Eye (tissue), 1 donor: ENCODE results near the gene LRRC52.

Experiments used
- DNase-seq: peaks from one replicate; pipeline ENCODE4 v3.0.0-alpha.2; 2015

Gene LRRC52

DNA sequence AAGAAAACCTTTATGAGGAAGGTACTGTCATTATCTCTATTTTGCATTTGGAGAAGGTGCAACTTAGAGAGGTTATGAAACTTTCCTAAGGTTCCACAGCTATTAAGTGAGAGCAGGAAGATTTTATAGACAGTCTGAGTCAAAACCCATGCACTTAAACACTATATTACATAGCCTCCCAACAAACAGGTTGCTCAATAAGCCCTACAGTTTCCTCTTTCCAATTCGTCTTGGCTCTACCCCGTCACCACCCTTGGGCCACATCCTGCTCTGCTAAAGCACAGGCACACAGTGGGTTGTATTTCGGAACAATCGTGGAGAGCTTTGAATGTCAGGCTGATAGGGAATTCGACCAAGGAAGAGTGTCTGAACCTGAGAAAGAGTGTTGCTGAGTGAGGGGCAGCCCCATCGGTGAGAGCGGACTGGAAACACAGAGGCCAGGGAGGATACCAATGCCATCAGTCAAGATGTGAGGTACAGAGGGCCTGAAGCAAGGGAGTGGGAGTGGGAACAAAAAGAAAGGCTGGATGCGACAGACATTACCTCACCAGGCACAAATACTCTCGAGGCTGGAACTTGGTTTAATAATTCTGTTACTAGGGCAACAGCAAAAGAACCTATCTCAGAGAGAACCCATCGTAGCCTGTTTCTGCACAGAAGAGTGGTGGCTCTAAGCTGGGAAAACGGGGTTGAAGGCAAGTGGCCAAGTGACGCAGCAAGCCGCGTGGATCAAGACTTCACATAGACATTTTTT, 6.3 kb upstream of the LRRC52 start:
- DNase-seq, result no peak

DNA sequence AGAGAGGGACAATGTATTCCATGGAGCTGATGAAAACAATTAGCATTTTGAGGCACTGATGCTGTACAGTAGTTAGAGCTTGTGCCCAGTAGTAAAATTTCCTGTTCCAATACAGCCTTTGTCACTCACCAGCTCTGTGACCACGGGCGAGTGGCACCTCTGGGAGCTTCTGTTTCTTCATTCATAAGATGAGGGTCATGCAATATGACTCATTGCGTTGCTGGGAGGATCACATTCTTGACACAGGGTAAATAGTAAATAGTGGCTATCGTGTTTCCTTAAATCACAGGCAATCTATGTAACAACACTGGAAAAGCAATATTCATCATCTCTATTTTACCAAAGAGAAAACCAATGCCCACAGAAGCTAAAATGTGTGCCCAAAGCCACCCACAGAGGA, 4.5 kb upstream of the LRRC52 start:
- DNase-seq, result no peak

DNA sequence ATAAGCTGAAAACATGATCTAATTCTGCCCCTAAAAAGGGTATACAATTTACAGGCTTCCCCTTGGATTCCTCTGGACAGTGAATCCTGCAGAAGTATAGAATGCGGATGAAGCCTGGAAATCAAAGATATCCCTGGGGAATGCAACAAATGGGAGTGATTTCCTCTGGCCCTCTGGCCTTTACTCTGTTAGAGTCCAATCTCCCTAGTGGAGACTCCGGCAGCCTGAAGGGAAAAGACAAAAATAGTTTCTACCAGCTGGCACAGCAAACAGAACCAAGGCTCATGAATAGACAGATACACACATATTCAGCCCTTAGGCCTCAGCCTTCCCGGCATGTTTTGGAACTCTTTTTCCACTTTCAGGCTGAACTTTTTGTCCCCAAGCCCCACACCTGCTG, 3.9 kb upstream of the LRRC52 start:
- DNase-seq, result no peak

DNA sequence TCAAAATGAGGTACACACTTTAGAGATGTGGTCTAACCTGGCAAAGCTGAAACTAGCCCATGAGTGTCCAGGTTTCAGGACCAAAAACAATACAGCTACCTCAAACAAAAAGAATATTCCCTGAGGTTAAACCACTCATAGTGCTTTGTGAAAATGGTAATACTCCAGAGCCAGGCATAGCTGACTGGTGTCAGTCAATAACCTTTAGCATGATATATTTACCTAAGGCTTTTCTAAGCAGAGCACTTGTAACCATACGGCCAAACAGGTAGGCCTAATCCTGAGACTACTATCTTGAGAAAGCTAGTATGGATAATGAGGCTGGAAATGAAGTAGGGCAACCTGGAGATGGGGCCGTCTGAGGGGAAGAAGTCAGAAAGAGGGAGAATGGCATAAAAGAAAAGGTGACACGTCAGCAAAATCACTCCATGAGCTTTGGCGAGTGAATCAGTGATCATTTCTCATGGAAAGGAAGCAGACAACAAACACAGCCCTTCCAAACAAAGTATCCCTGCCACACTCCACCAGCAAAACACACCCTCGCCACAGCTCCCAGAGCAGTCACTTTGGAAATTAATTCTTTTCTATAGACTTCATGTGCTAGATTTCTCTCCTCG, 1.7 kb upstream of the LRRC52 start:
- DNase-seq, result no peak

DNA sequence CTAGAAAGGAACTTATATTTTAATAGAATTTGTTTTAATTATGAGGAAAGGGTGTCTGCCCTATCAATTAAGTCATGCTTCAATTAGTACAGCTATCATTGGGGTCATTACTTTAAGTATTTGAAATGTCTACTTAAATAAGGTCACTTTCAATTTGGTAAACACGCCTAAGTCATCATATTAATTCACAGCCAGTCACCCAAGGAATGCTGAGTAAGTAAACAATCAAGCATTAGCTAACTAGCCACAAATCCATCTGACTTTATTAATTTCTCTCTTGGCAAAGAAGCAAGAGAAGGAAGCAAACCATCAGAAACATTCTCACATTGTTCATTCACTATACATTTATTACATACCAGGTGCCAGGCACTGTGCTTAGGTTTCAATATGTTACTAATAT, 1.2 kb upstream of the LRRC52 start:
- DNase-seq, result no peak

DNA sequence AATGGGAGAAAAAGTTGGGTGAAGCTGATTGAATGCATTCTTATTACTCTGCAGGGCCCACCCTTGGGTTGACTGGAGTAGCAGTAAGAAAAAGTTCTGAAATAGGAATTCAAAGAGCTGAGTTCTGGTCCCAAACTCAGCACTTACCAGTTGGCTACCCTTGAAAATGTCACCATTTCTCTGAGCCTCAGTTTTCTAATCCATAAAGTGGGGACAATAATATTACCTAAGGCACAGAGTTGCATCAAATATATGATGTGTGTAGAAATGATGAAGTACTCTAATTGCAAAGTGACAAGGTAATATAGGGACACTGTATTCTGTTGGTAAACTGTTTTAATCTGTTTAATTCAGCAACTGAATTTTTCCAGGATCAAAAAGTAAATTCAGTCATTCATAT, 1.2 kb downstream of the LRRC52 start:
- DNase-seq, result no peak

DNA sequence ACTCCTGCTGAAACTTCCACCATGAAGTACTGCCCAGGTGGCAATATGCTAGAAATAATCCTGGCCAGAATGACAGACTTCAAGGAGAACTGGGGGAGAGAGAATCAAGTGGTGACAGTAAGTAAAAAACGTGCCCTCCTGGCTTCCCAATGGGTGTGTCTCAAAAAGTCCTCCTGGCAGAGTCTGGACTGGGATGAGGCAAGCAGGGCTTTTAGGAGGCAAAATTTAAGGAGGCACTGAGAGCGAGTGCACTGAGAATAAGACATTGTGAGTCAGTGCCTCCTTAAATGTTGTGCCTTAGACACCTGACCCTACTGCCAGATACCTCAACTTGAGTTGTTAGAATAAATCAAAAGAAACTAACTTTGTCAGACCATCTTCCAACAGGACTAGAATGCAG, 2.2 kb downstream of the LRRC52 start:
- no peak for DNase-seq

DNA sequence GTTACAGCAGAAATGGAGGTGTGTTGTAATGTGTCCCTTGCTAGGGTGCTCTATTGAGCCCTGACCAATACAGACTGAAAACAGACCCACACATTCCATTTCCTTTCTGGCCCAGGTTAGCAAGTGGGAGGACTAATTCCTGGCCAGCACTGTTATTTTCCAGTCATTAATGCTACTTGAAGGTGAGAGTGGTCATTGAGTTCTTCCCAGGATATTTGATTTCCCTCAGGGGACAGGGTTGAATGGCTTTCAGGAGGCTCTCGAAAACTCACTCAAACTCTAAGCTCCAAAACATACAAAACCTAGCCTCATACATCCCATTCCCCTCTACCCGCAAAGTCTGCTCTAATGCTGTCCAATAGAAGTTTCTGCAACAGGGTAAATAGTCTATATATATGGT, 6.2 kb downstream of the LRRC52 start:
- DNase-seq, result no peak

DNA sequence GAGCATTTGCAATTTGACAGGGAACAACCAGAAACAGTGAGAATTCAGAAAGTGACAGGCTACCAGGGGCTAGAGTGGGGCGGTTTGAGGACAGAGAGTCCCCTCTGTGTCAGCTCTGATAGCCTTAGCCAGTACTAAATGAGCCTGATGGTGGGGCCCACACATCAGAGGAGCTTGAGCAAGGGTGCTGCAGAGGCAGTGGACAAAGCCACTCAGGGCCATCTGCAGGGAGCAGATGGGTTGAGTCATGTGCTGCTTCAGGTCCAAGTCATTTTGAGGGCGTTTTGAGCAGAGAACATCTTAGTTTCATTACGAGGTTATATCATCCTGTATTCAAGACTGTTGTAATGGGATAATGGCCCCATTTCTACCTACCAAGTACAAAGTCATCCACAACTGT, 7.7 kb downstream of the LRRC52 start:
- DNase-seq, result no peak

DNA sequence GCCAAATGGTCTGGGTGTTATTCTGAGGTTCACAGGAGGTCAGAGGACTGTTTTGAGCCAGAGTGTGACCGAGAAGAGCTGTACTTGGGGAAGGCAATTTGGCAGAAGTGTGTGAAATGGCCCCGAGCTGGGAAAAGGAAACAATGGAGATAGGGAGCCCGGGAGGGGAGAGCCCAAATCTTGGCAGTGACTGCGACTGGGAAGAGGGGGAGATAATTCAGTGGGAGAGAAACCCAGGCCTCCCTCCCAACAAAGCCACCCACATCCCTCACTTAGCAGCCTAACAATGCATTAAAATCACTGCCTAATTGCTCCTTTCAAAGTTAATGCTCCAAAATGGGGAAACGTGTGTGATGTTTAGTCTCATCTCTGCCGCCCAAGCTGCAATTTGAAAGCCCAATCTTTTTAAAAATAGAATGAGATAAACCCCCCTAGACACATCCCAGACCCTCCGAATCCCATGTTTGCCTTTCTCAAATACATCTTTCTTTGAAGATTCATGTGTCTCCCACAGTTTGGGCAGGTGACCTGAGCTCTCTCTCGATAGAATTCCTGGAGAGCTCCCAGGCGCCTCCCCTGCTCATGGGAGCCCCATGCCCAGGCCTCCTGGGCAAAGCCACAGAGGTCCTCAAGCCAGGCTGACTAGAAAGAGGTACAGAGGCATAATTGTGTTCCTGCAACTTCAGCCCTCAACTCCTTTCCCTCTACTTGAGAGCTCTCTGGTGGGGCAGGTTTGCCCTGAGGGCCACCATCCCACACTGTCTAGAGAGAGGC, 17.3 kb downstream of the LRRC52 start:
- DNase-seq, result no peak

DNA sequence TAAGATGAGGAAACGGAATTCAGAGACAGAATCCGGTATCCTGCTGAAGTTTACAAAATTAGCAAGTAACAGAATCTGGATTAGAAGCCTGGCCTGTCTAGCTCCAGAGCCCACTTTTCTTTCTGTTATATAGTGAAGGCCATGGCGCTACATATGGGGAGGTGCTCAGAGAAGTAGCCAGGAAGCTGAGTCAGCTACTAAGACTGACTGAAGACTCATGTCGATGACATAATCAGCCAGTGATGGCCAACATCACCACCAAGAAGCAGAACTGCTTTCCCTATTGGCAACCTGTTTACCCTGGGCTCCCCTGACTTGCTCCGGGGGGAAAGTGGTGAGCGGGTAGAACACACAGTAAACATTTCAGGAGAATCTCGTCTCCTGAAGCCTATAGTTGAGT, 18.8 kb downstream of the LRRC52 start:
- DNase-seq, result no peak

DNA sequence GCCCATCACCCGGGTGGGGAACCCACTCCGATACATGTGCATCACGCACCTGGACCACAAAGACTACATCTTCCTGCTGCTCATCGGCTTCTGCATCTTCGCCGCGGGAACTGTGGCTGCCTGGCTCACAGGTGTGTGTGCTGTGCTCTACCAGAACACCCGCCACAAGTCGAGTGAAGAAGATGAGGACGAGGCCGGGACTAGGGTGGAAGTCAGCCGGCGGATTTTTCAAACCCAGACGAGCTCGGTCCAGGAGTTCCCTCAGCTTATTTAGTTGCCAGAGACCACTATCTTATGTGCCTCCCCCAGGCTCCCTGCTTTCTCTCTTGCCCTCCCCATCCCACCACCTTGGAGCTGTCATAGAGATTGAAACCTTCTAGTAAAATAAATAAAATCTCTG, 19.8 kb downstream of the LRRC52 start:
- no peak for DNase-seq

DNA sequence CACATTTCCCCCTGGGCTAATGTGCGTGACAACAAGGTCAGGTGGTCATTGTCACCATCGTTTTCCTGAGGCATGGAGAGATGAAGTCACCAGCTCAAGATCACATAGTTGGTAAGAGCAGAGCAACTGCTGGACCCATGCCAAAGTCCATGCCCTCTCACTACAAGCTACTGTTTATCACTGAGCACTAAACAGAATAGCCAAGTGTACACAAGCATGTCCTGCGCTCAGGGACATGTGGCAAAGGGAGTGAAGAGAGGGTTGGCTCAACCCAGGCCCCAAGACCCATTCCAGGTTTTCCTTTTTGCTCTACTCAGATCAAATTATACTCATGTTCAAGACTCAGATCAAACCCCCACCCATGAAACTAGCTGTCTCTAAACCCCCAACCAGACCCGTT, 20.8 kb downstream of the LRRC52 start:
- DNase-seq, result no peak

DNA sequence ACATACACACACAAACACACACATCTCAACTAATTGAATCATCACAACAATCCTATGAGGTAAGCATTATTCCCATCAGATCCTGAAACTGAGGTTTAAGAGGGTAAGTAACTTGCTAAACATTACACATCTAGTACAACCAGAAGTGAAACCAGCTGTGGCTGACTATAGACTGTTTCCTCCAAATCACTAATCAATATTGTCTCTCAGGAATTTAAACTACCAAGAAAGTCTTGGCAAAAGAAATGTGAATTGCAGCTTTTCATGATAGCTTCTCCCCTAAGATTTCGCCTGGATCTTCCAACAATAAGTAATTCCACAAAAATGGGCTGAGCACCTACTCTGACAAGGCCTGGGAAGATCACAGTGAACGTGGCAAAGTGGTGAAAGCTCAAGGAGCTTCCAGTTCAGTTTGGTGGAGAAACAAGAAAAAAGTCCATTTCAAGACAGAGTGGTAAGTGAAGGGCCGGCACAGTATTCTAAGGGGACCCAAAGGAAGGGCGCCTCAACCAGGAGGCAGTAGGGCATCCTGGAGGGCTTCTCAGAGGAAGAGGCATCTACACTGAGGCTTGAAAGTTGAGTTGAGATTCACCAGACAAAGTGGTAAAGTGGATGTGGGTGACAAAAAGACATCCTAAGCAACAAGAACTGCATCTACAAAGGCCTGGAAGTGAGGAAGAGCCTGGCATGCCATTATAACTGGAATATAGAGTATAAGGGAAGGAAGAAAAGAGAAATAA, 22.1 kb downstream of the LRRC52 start:
- no peak for DNase-seq

DNA sequence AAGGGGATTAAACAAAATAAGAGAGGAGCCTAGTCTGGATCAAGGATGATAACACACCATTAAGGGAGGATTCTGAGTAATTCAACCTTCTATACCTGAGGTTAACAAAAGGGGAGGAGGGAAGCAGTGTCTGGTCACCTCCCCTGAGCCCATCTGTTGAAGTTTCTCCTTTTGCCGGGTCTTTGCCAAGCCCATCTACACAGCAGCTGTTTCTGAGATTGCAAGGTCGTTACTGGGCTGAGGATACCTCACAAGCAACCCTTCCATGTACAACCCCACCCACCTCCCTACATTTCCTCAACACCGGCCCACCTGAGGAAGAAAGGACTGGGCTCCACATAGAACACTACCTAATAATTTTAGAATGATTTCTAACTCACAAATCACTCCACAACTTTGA, 26.3 kb downstream of the LRRC52 start:
- no peak for DNase-seq

DNA sequence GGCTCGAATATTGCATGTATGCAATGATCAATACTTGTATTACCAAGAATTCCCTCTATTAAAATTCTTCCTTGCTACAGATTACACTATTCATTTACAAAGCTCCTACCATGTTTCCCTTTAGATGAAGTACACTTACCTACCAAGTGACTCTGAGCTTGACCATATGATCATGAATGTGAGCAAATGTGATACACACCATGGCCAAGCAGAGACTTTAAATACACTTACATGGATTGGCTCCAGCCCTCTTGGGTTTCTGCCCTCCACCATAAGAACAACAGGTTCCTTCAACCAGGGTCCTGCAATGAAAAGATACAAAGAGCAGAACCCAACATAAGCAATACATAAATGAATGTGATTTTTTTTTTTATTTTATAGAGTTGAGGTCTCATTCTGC, 30.0 kb downstream of the LRRC52 start:
- DNase-seq, result no peak

DNA sequence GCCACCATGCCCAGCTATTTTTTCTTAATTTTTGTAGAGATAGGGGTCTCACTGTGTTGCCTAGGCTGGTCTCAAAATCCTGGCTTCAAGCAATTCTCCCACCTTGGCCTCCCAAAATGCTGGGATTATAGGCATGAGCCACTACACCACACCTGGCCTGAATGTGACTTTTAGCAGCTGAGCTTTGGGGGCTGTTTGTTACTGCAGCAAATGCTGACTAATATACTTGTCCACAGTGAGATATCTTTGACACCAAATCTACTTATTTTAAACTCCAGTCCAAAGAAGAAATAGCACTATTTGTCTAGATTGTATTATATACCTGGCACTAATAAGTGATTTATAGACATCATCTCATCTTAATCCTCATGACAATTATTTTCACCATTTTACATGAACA, 30.5 kb downstream of the LRRC52 start:
- no peak for DNase-seq

DNA sequence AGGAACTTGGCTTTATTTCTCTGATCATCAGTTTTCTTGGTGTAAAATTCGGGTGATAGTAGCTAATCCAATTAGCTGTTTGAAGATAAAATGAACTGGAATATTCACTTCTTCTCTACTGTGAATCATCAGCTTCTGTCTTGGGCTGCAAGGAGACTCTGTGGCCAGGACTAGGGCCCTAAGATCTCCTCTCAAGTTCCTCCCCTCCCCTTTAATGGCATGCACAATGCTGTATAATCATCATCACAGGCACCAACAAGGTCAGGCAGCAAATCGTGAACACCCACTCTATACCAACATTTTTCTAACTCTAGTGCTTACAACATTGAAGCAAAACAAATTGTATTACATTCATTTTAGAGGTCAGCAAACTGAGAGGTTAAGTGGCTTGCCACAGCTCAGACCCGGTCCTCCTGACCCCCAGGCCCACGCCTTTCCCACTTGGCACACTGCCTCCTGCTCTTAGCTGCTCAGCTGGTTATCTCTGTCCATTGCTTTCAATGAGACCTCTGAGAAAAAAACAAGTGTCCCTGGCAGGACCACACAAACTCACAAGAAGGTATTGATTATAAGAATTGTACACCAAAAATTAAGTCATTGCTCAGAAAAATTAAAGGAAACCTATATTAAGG, 31.8 kb downstream of the LRRC52 start:
- no peak for DNase-seq

DNA sequence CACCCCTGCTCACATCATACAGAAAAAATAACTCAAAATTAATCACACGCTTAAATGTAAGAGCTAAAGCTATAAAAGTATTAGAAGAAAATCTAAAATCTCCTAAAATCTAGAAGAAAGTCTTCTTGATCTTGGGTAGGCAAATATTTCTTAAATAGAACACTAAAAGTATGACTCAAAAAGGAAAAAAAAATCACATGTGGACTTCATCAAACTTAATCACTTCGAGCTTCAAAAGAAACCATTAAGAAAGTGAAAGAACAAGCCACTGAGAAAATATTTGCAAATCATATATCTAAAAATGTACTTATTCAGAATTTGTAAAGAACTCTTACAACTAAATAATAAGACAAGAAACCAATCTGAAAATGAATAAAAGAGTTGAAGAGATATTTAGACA, 32.7 kb downstream of the LRRC52 start:
- DNase-seq, result no peak

DNA sequence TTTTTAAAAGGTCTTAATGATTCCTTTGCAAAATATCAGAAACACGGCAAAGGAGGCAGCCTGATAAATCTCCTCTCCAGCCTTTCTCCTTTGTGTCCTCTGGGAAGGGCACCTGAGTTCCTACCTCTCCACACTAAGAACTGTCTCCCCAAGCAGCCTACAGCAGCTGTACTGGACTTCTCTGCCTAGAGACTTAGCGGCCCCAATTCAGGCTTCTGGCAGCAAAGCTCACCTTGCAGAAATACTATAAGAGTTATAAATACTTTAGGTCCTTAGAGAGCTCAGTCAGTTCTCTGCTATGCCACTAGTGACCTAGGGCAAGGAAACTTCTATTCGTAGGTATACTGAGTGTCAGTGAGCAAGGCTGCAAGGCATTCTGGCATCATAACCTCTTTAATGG, 33.9 kb downstream of the LRRC52 start:
- no peak for DNase-seq

DNA sequence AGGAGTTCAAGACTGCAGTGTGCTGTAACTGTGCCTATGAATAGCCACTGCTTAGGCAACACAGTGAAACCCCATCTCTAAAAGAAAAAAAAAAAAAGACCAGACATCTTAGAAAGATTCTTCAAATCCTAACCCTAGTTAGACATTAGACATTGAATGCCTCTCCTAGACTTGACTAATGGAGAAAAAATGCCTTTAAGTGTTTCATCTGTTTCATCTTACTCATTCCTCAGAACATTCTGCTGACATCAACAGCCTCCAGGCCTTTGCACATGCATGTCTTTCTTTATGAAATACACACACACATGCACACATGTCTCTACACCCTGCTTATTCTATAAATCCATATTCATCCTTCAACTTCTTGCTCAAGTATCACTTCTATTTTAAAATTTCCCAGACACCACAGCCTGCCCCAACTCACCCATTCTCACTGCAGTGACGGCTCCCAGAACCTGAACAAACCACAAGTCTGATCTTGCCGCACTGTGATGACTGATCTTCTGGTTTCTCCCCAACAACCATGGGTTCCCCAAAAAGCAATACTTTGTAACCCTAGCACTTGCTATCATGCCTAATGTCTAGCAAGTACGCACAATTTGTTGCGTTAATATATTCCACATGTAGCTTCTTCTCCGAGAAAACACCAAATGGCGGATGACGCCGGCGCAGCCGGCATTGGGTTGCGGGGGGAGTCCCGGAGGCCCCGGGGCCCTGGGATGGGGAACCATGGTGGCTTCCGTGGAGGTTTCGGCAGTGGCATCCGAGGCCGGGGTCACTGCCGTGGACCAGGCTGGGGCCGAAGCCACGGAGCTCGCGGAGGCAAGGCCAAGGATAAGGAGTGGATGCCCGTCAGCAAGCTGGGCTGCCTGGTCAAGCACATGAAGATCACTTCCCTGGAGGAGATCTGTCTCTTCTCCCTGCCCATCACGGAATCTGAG, 37.4 kb downstream of the LRRC52 start:
- DNase-seq, result no peak

DNA sequence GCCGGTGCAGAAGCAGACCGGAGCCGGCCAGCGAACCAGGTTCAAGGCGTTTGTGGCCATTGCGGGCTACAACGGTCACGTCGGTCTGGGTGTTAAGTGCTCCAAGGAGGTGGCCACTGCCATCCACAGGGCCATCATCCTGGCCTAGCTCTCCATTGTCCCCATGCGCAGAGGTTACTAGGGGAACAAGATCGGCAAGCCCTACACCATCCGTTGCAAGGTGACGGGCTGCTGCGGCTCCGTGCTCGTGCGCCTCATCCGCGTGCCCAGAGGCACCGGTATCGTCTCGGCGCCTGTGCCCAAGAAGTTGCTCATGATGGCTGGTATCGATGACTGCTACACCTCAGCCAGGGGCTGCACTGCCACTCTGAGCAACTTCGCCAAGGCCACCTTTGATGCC, 38.1 kb downstream of the LRRC52 start:
- DNase-seq, result no peak
